Fibroblast of lung (primary cell): ENCODE data around the gene RUSC2. TPM values are rescaled to one million over a fixed set of nuclear protein-coding genes. Genes with fewer than 3 reads are reported as not detected.

Source experiments
- DNase-seq, 2 donors: peaks; one replicate each; pipeline versions ENCODE4 v3.0.0 to v3.0.0-alpha.2; 2010; ENCODE audit warnings: low read depth in 2 of 2
- H2AFZ ChIP-seq: 2 replicates; pipeline ENCODE4 v1.5.1; 2012; ENCODE audit warnings: low read length, control low read depth, inconsistent platforms
- H3K27ac ChIP-seq: 2 replicates; pipeline ENCODE4 v1.5.1; 2011; ENCODE audit warnings: low read length, control low read depth; ENCODE audit not compliant: insufficient read depth
- H3K27me3 ChIP-seq: 2 replicates; pipeline ENCODE4 v1.5.1; 2011; ENCODE audit warnings: mild to moderate bottlenecking, low read length; ENCODE audit not compliant: control insufficient read depth, insufficient read depth
- H3K36me3 ChIP-seq: 2 replicates; pipeline ENCODE4 v1.5.1; 2011; ENCODE audit warnings: low read length; ENCODE audit not compliant: control insufficient read depth, insufficient read depth
- H3K4me1 ChIP-seq: 2 replicates; pipeline ENCODE4 v1.5.1; 2011; ENCODE audit warnings: low read length; ENCODE audit not compliant: control insufficient read depth, insufficient read depth; ENCODE audit errors: extremely low read depth
- H3K4me2 ChIP-seq: 2 replicates; pipeline ENCODE4 v1.5.1; 2011; ENCODE audit warnings: low read length, control low read depth; ENCODE audit not compliant: insufficient read depth; ENCODE audit errors: extremely low read depth
- H3K4me3 ChIP-seq, 4 experiments: fragments of 200-600 bp in 1 of 4; sonication (generic) in 1 of 4; replicated peaks in 1 of 4; 2 replicates each; pipeline ENCODE4 v1.5.1; 2011 to 2016; ENCODE audit warnings: low read length in 4 of 4, low read depth in 3 of 4, mild to moderate bottlenecking in 3 of 4, control low read depth in 2 of 4, inconsistent platforms in 1 of 4, mixed read lengths in 1 of 4; ENCODE audit not compliant: insufficient read depth in 1 of 4; ENCODE audit errors: control extremely low read depth in 1 of 4
- H3K79me2 ChIP-seq: 2 replicates; pipeline ENCODE4 v1.5.1; 2012; ENCODE audit warnings: mild to moderate bottlenecking, low read length, inconsistent platforms; ENCODE audit not compliant: control insufficient read depth, insufficient read depth
- H3K9ac ChIP-seq: 2 replicates; pipeline ENCODE4 v1.5.1; 2011; ENCODE audit warnings: mild to moderate bottlenecking, low read length, control low read depth; ENCODE audit not compliant: insufficient read depth
- H3K9me3 ChIP-seq: 2 replicates; pipeline ENCODE4 v1.5.1; 2012; ENCODE audit warnings: low read depth, low read length; ENCODE audit not compliant: control insufficient read depth, insufficient read depth
- H4K20me1 ChIP-seq: 2 replicates; pipeline ENCODE4 v1.5.1; 2011; ENCODE audit warnings: low read length; ENCODE audit not compliant: control insufficient read depth, insufficient read depth; ENCODE audit errors: extremely low read depth
- CTCF ChIP-seq, 2 donors: IDR thresholded peaks in 1 of 2; conservative IDR thresholded peaks in 1 of 2; 1 replicate in 1 of 2; 2 replicates in 1 of 2; pipeline ENCODE4 v1.5.1; 2011 to 2012; ENCODE audit warnings: low read length in 2 of 2, control low read depth in 1 of 2, inconsistent platforms in 1 of 2, low read depth in 1 of 2, mild to moderate bottlenecking in 1 of 2
- EZH2 ChIP-seq: IDR thresholded peaks from 2 replicates; pipeline ENCODE4 v1.5.1; 2012; ENCODE audit warnings: low read length, control low read depth, mild to moderate bottlenecking; ENCODE audit errors: missing control alignments
- polyA plus RNA-seq, 2 donors: library from polyadenylated mRNA; depleted of rRNA in 1 of 2; stranded (reverse) in 1 of 2; unstranded in 1 of 2; fragments of >200 nt; gene quantifications; 2 replicates each; pipeline ENCODE4 v1.2.1, GENCODE V29; 2011 to 2012; ENCODE audit warnings: missing spikeins in 1 of 2
- total RNA-seq: library from RNA; depleted of rRNA; stranded (reverse); fragments of >200 nt; gene quantifications from 2 replicates; pipeline ENCODE4 v1.2.1, GENCODE V29; 2014

The RUSC2 gene
- total and polyA plus RNA-seq, 2 donors (not counting 1 experiment from before 2014, with no cell fraction given): 14.8 to 15.5 TPM

DNA sequence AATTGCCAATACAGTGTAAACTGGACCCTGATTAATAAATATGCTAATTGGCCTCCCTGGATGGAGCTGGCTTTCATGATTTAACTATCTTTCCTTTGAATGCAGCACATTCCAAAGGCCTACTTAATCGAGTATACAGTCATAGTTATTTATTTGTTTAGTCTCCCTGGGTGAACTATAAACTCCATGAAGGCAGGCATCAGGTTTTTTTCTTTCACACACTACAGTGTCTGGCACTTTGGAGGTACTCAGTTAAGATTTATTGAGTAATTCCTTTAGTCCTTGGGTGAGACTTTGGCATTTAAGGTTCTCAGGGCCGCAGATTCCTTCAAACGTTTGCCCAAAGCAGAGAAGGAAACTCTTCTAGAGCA is 20.5 kb downstream of the RUSC2 start:
- TF ChIP-seq EZH2: no peak
- no peak for TF ChIP-seq CTCF (conservative IDR thresholded peaks at IDR 0.05 in 1 of 2, IDR thresholded peaks at IDR 0.05 in 1 of 2; ENCODE audit: low read depth in 1 of 2, low read length in 2 of 2)
- no peaks in the 10 kb centered on the region for H3K9me3 ChIP-seq
- peak overlapping the region; percentile 32 for H3K27ac ChIP-seq
- peak overlapping the region; percentile 6 for H3K4me2 ChIP-seq
- DNase-seq: no peak
- peaks cover 4% of the 10 kb centered on the region for H3K4me1 ChIP-seq
- H4K20me1 ChIP-seq: no peaks in the 10 kb centered on the region
- H3K27me3 ChIP-seq: no peaks in the 10 kb centered on the region
- H2AFZ ChIP-seq: no peak overlapping the region
- H3K9ac ChIP-seq: no peak overlapping the region
- H3K79me2 ChIP-seq: peaks cover 62% of the 10 kb centered on the region
- H3K4me3 ChIP-seq: no peak overlapping the region
- no peaks in the 10 kb centered on the region for H3K36me3 ChIP-seq

DNA sequence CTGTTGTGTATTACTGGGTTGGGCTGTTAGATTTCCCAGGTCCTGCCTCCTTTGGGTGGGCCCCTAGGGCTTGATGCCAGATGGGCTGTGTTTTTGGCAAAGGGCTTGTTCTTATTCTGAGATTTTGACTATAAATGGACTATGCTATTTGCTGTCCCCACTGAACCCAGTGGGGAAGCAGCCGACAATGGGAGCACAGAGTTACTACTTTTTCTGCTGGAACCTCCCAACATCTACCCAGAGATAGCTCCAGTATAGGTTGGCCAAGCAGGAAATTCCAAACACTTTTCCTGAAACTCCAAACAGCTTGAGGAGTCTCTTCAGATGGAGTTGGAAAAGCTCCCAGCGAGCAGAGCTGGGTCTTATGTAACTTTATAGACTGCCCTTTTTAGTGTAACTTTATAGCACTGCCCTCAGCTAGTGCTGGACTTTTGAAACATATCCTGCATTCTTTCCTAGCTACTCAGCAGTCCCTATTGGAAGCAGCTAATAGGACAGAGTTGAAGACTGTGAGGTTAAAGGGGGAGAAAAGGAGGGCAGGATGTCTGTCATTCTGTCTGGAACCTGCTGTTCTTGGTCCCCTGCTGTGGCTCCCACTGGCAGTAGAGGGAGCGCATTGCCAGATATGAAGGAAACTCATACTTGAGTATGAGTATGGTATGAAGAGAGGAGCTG is 21.0 kb downstream of the RUSC2 start:
- Histone ChIP-seq H3K79me2 (peaks cover 62% of the 10 kb centered on the region), H3K4me1 (peaks cover 7% of the 10 kb centered on the region), H3K36me3 (no peaks in the 10 kb centered on the region), H3K9ac (no peak overlapping the region), H2AFZ (no peak overlapping the region), H4K20me1 (no peaks in the 10 kb centered on the region), H3K4me3 (peak overlapping the region in 1 of 4 experiments; percentile 14), H3K4me2 (peak overlapping the region; percentile 21), H3K27me3 (no peaks in the 10 kb centered on the region), H3K9me3 (no peaks in the 10 kb centered on the region), H3K27ac (peak overlapping the region; percentile 32)
- DNase-seq: peak; percentile 97 to 98
- TF ChIP-seq EZH2: no peak
- peak in 1 of 2 donors; percentile 43 for TF ChIP-seq CTCF (conservative IDR thresholded peaks at IDR 0.05 in 1 of 2, IDR thresholded peaks at IDR 0.05 in 1 of 2; ENCODE audit: low read depth in 1 of 2, low read length in 2 of 2)

DNA sequence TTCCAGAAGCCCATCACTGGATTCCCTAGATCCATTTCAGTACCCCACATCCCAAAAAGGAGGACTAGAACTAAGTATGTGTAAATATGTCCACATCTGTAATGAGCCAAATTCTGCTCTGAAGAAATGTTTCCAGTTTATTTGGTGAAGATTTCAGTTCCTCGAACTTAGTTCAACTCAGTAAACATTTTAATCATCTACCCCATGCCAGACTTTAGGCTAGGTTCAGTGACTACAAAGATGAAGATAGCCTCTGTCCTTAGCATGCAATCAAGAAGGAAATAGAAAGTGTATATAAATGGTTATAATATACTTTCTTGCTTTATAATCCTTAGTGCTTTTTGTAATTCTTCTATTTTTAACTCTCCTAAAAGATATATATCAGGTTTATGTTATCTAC is 21.5 kb downstream of the RUSC2 start:
- TF ChIP-seq CTCF (conservative IDR thresholded peaks at IDR 0.05 in 1 of 2, IDR thresholded peaks at IDR 0.05 in 1 of 2; ENCODE audit: low read depth in 1 of 2, low read length in 2 of 2) (no peak), EZH2 (no peak)
- Histone ChIP-seq H2AFZ (no peak overlapping the region), H3K36me3 (no peaks in the 10 kb centered on the region), H3K27ac (peak overlapping the region; percentile 8), H3K9me3 (no peaks in the 10 kb centered on the region), H3K27me3 (no peaks in the 10 kb centered on the region), H3K9ac (no peak overlapping the region), H3K79me2 (peaks cover 58% of the 10 kb centered on the region), H3K4me3 (peak overlapping the region in 1 of 4 experiments; percentile 14), H3K4me1 (peaks cover 12% of the 10 kb centered on the region), H4K20me1 (no peaks in the 10 kb centered on the region), H3K4me2 (peak overlapping the region; percentile 21)
- DNase-seq: no peak
